Kidney (tissue), 14 donors: Measurements from ENCODE around the gene INPP5D. TPM values are rescaled to one million over a fixed set of nuclear protein-coding genes. Genes with fewer than 3 reads are reported as not detected.
A peak's percentile ranks its signal among the peaks of the same experiment; 100 is the strongest.

Experiments
- DNase-seq, 5 donors: peaks; one replicate each; pipeline ENCODE4 v3.0.0-alpha.2; 2013 to 2020
- FAIRE-seq: peaks from 2 replicates; lab custom pipeline; 2012; peaks lifted over from hg19 to GRCh38; lab: Jason Lieb, UNC
- H3K27ac ChIP-seq, 2 donors: one replicate each; pipeline ENCODE4 v1.7.0; 2013; ENCODE audit warnings: low read depth in 2 of 2, low read length in 2 of 2, inconsistent platforms in 1 of 2
- H3K27me3 ChIP-seq: one replicate; pipeline ENCODE4 v1.7.1; 2013; ENCODE audit warnings: low read length, inconsistent platforms; ENCODE audit not compliant: control insufficient read depth, insufficient read depth
- H3K36me3 ChIP-seq, 3 donors: one replicate each; pipeline versions ENCODE4 v1.7.0 to v1.7.1; 2013; ENCODE audit warnings: low read length in 3 of 3, control low read depth in 1 of 3, inconsistent platforms in 1 of 3; ENCODE audit not compliant: insufficient read depth in 3 of 3, control insufficient read depth in 2 of 3
- H3K4me1 ChIP-seq, 3 donors: one replicate each; pipeline versions ENCODE4 v1.7.0 to v1.7.1; 2013; ENCODE audit warnings: low read length in 3 of 3, inconsistent platforms in 1 of 3, low read depth in 1 of 3; ENCODE audit not compliant: control insufficient read depth in 2 of 3, insufficient read depth in 2 of 3
- H3K4me3 ChIP-seq, 3 donors: one replicate each; pipeline versions ENCODE4 v1.7.0 to v1.8.1; 2013; ENCODE audit warnings: low read length in 3 of 3, control low read depth in 1 of 3, inconsistent platforms in 1 of 3
- H3K9ac ChIP-seq, 3 donors: one replicate each; pipeline versions ENCODE4 v1.7.0 to v1.7.1; 2013; ENCODE audit warnings: low read length in 3 of 3, control low read depth in 1 of 3, inconsistent platforms in 1 of 3
- H3K9me3 ChIP-seq, 3 donors: one replicate each; pipeline versions ENCODE4 v1.7.0 to v1.7.1; 2013; ENCODE audit warnings: low read length in 3 of 3, control low read depth in 1 of 3, inconsistent platforms in 1 of 3; ENCODE audit not compliant: control insufficient read depth in 2 of 3, insufficient read depth in 1 of 3
- CTCF ChIP-seq: IDR thresholded peaks from 3 replicates; pipeline ENCODE4 v1.5.1; 2012; ENCODE audit warnings: mild to moderate bottlenecking, moderate library complexity, borderline replicate concordance; ENCODE audit not compliant: insufficient read depth; ENCODE audit errors: extremely low read depth
- intact Hi-C: fragments of 100-400 bp; cut with DNase I; formaldehyde crosslinking; loops from one replicate; pipeline ENCODE4 v1.11.1; 2022
- polyA plus RNA-seq: library from polyadenylated mRNA; stranded (reverse); fragments of 350-450 nt; fragmentation: Illumina TruSeq; extraction: RNeasy Lipid Tissue Mini Kit (QIAGEN cat#74804); gene quantifications from one replicate; pipeline ENCODE4 v1.2.3, GENCODE V29; 2014; ENCODE audit warnings: low read depth, low replicate concordance; ENCODE audit not compliant: insufficient read depth
- total RNA-seq: library from RNA; stranded (reverse); fragmentation: NEBNext Ultra II Directional; extraction: Animal tissue kit (Norgen Biotek cat#: 25700); gene quantifications from one replicate; pipeline ENCODE4 v1.2.1, GENCODE V29; 2021
- donor health status: control.
- donor health status: control.
- donor health status: control.
- donor health status: control.
- donor health status: control.
- donor health status: DM: yes; HTN: yes; CAD: no.
- donor health status: Normal renal cell carcinoma (clear cell type).

The INPP5D gene
- total and polyA plus RNA-seq, 2 donors from 2014 or later, result 2.6 to 29.6 TPM

GRCh38 chr2:233083782-233084181, 23.6 kb downstream of the INPP5D start:
- peak overlapping the region; percentile 30 to 86 for H3K27ac ChIP-seq
- H3K9me3 ChIP-seq, result no peaks in the 10 kb centered on the region
- no peaks in the 10 kb centered on the region for H3K27me3 ChIP-seq
- intact Hi-C loops, result no loop called here
- no peak for TF ChIP-seq CTCF
- no peak overlapping the region for H3K9ac ChIP-seq
- DNase-seq (peak in 2 of 5 donors; percentile 2 to 32), FAIRE-seq (no peak)
- H3K36me3 ChIP-seq, result no peaks in the 10 kb centered on the region
- no peak overlapping the region for H3K4me3 ChIP-seq
- peaks cover 0 to 20% (median 8%) of the 10 kb centered on the region in 3 donors for H3K4me1 ChIP-seq

- intact Hi-C loops, result no loop called here
- peak in 3 of 5 donors; percentile 29 to 80 (median 67) for DNase-seq
- H3K9me3 ChIP-seq, result no peaks in the 10 kb centered on the region
- H3K4me1 ChIP-seq, result peaks cover 0 to 18% (median 8%) of the 10 kb centered on the region in 3 donors
- H3K36me3 ChIP-seq, result no peaks in the 10 kb centered on the region
- FAIRE-seq, result no peak
- peak overlapping the region in 1 of 2 donors; percentile 60 for H3K27ac ChIP-seq
- TF ChIP-seq CTCF, result no peak
- no peak overlapping the region for H3K4me3 ChIP-seq
- no peak overlapping the region for H3K9ac ChIP-seq
- no peaks in the 10 kb centered on the region for H3K27me3 ChIP-seq
These were observed 24.3 kb downstream of the INPP5D start for GRCh38 chr2:233084488-233084887.

- H3K4me3 ChIP-seq, result no peak overlapping the region
These were observed 25.1 kb downstream of the INPP5D start for GRCh38 chr2:233085037-233085838.

More at GRCh38 chr2:233085037-233085838, 25.1 kb downstream of the INPP5D start:
- DNase-seq (peak in 1 of 5 donors; percentile 1), FAIRE-seq (no peak)
- no peak overlapping the region for H3K9ac ChIP-seq
- H3K4me1 ChIP-seq, result peaks cover 0 to 17% (median 8%) of the 10 kb centered on the region in 3 donors
- peak overlapping the region; percentile 51 to 77 for H3K27ac ChIP-seq
- H3K27me3 ChIP-seq, result no peaks in the 10 kb centered on the region
- H3K36me3 ChIP-seq, result no peaks in the 10 kb centered on the region
- no peaks in the 10 kb centered on the region for H3K9me3 ChIP-seq
- TF ChIP-seq CTCF, result no peak
- intact Hi-C loops, result no loop called here
